GM12874 (cell line): Measurements from ENCODE around the gene KCNT1.

ENCODE experiments used
- CTCF ChIP-seq: IDR thresholded peaks from 2 replicates; pipeline ENCODE4 v1.5.1; 2011; ENCODE audit warnings: low read depth, mild to moderate bottlenecking, control low read depth, low read length, moderate library complexity; ENCODE audit not compliant: insufficient read depth

KCNT1 gene

GRCh38 chr9:135703726-135704125 lies 1.7 kb downstream of the KCNT1 start:
- no peak for TF ChIP-seq CTCF

DNA sequence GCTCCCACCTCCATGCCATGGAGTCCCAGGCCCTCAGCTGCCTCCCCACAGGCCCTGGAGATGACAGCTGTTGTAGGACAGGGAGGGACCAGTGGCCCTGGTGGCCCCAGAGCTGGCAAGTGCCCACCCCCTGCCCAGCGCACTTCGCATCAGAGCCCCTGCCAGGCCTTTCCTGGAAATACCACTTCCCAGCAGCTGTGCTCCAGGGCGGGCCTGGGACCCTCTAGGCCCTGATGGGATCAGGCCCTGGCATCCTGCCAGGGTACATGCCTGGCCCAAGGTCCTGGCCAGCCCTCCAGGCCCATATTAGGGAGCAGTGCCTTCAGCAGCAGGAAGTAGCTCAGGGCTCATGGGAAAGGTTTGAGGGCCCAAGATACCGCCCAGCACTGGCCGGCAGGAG lies 2.5 kb downstream of the KCNT1 start:
- TF ChIP-seq CTCF, result no peak

GRCh38 chr9:135705376-135705775 lies 3.4 kb downstream of the KCNT1 start:
- TF ChIP-seq CTCF, result no peak

DNA sequence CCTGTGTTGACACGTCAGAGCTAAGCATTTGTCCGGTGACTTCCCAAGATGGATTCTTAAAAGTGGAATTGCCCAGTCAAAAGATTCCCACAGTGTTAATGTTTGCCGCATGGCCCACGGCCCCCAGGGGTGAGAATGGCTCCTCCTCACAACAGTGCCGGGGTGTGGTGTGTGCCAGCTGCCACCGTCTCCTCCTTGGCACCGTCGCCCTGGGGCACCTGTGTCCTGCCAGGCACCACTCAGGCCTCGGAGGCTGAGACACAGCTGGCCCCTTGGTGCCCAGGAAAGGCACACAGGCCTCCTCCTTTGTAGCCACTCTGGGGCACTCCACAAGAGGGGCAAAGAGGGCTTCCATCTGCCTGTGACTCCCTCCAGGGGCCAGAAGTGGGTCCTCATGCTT lies 4.3 kb downstream of the KCNT1 start:
- no peak for TF ChIP-seq CTCF

DNA sequence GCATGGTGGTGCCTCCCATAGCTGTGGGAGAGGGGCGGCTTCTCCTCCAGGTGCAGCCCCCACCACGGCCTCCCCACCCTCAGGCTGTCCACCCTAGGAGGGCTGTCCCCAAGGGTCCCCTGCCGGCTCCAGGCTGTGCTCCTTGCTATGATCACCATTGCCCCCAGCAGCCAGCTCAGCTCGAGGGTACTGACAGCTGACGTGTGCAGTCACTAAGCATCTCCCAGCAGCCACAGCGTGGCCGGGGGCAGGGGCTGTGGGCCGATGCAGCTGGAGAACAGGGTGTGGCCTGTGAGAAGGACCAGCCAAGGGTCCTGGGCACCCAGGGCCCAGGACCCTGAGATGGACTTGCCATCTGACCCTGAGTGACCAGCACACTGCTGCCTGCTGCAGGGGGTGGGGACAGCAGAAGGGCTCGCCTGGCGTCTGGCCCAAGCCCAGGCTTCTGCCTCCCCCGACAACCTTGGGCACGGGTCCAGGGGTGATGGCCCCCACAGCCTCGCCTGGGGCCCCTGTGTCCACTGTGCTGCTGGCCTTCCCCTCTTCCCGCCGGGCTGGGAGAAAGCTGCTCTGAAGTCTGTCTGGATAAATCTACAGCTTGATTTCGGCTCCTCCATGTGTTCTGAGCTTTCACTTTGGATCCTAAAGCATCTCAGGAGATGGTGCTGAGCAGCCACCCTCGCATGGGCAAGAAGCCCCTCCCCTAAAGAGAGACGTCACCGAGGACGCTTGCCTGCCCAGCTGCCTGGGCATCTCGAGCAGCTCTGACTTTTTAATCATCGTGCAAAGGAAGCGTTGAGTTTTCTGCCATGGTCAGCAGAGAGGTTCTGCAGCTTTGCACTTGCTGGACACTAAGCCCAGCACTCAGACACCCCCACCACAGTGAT lies 5.5 kb downstream of the KCNT1 start:
- no peak for TF ChIP-seq CTCF

GRCh38 chr9:135708164-135708563 lies 6.2 kb downstream of the KCNT1 start:
- no peak for TF ChIP-seq CTCF

DNA sequence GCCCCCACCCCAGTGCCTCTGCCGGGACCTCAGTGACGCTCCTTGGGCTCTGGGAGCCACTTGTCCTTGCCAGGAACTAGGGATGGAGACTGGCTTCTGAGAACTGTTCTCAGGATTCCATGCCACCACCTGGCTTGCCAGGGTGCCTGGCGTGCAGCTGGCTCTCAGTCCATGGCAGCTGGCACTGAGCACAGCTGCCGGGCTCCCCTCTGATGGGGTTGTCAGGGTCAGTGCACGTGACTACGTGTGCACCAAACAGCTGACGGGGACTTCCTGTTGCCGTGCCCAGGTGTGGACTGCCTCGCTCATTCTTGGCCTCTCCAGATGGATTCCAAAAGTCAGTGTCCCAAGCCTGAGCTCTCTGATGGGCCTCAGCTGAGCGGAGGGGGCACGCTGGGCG lies 9.4 kb downstream of the KCNT1 start:
- TF ChIP-seq CTCF, result no peak
